Activated CD4-positive, CD25-positive, alpha-beta regulatory T cell treated with anti-CD3 and anti-CD28 coated beads, Interleukin-2, amount 50 U/mL, for 24 hours (primary cell): ENCODE measurements around the gene RSPH6A.
"Not testable (repeated sequence)": the region's sequence is repeated elsewhere in the genome, so short reads cannot be mapped to it uniquely, and the experiment has no call there.

ENCODE experiments used
- ATAC-seq, 2 donors: fragments of 150-1000 bp; cut with Tn5 transposase; one replicate each; pipeline ENCODE4 v1.10.0; 2021; ENCODE audit warnings: mild to moderate bottlenecking in 1 of 2, moderate library complexity in 1 of 2

The RSPH6A gene

DNA sequence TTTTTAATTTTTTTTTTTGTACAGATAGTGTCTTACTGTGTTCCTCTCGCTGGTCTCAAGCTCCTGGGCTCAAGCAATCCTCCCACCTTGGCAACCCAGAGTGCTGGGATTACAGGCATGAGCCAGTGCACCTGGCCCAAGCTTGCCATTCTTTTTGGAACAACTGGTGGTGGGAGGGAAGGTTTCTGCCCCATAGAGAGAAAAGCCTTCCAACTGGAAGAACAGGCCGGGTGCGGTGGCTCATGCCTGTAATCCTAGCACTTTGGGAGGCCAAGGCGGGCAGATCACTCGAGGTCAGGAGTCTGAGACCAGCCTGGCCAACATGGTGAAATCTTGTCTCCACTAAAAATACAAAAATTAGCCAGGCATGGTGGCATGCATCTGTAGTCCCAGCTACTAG is 15.6 kb downstream of the RSPH6A start:
- not testable (repeated sequence) for ATAC-seq

DNA sequence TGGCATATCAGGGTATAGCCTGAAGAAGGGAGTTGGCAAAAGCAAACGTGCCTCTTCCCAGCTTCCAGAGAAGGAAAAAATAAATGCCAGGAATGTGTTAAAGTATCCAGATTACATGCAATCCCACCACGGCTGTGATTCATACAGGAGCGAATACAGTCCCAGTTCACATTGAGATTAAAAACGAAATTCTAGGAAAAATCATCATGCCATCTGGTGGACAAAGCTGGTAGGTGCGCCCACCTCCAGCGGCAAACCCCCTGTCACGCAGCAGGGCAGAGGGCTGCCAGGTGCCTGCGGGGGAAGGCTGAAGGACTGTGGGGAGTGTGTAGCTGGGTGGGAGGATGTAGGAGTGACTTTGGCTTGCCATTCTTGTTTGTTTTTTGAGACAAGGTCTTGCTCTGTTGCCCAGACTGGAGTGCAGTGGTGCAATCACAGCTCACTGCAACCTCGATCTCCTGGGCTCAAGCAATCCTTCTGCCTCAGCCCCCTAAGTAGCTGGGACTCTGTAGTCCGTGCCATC is 16.1 kb downstream of the RSPH6A start:
- peak; percentile 74 to 76 for ATAC-seq

- no peak for ATAC-seq
These were observed 20.5 kb downstream of the RSPH6A start for GRCh38 chr19:45794627-45795026.

GRCh38 chr19:45793876-45794275 is 21.2 kb downstream of the RSPH6A start:
- no peak for ATAC-seq

- ATAC-seq = no peak
These were observed 21.9 kb downstream of the RSPH6A start for GRCh38 chr19:45793178-45793564.

- peak; percentile 93 to 94 for ATAC-seq
These were observed 22.5 kb downstream of the RSPH6A start, which contains the start of gene DMWD for GRCh38 chr19:45792470-45793177. Gene DMWD, minus strand, starts transcription at chr19:45792845. Its CDS starts 89 bp downstream, at chr19:45792756.

DNA sequence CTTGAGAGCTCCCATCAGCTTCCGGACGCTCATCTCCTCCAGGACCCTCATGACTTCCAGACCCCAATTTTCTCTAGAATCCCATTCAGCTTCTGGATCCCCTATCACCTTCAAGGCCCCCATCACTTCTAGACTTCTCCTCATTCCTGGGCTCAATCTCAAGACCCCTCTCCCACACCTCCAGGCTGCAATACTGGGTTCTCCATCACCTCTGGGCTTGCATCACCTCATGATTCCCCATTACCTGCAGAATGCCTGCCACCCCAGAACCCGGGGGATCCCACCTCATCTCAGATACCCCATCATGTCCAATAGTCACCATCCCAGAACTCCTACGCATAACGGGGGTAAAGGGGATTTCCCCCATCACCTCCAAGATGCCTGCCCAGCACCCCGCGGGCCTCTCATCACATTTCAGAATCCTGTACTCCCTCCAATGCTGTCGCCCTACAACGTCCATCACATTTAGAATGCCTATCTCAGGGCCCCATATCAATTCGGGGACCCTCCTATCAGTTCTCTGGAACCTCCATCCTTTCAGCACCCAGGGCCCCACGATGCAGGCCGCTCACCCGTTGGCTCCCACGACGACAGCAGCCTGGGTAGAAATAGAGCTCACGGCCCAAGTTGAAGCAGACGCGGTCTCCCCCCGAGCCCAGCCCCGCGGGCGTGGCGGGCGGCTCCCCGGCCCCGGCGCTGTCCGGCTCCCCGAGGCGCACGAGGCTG is 23.2 kb downstream of the RSPH6A start:
- ATAC-seq = peak in 1 of 2 donors; percentile 3

DNA sequence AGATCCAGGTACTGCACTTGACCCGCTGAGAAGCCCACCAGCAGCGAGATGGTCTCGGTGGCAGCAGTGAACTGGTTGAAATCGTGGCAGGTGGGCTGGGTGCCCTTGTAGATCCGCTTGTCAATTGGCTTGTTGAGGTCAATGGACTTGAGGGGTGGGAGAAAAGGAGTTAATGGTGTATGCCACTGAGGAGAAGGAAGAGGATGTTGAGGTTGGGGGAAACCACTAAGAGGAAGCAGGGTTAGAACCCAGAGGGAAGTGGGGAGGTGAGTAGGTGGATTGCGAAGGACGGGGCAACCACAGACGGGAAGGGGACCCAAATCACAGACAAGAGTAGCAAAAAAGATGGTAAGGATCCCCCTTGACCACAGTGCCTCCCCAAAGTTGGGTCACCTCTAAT is 24.2 kb downstream of the RSPH6A start:
- ATAC-seq = no peak

GRCh38 chr19:45789035-45789786 is 25.9 kb downstream of the RSPH6A start:
- ATAC-seq = no peak

- ATAC-seq = no peak
These were observed 28.6 kb downstream of the RSPH6A start for GRCh38 chr19:45786533-45786894.

- ATAC-seq = no peak
These were observed 29.2 kb downstream of the RSPH6A start for GRCh38 chr19:45785781-45786532.

- ATAC-seq = no peak
These were observed 30.0 kb downstream of the RSPH6A start for GRCh38 chr19:45785097-45785496.

- ATAC-seq = no peak
These were observed 31.0 kb downstream of the RSPH6A start for GRCh38 chr19:45784096-45784495.

- ATAC-seq = no peak
These were observed 32.0 kb downstream of the RSPH6A start for GRCh38 chr19:45782820-45783785.

- ATAC-seq = no peak
These were observed 32.9 kb downstream of the RSPH6A start, which contains the start of gene DMPK for GRCh38 chr19:45782162-45782691. Gene DMPK, minus strand, starts transcription at chr19:45782490. Its CDS starts 138 bp downstream, at chr19:45782352.

DNA sequence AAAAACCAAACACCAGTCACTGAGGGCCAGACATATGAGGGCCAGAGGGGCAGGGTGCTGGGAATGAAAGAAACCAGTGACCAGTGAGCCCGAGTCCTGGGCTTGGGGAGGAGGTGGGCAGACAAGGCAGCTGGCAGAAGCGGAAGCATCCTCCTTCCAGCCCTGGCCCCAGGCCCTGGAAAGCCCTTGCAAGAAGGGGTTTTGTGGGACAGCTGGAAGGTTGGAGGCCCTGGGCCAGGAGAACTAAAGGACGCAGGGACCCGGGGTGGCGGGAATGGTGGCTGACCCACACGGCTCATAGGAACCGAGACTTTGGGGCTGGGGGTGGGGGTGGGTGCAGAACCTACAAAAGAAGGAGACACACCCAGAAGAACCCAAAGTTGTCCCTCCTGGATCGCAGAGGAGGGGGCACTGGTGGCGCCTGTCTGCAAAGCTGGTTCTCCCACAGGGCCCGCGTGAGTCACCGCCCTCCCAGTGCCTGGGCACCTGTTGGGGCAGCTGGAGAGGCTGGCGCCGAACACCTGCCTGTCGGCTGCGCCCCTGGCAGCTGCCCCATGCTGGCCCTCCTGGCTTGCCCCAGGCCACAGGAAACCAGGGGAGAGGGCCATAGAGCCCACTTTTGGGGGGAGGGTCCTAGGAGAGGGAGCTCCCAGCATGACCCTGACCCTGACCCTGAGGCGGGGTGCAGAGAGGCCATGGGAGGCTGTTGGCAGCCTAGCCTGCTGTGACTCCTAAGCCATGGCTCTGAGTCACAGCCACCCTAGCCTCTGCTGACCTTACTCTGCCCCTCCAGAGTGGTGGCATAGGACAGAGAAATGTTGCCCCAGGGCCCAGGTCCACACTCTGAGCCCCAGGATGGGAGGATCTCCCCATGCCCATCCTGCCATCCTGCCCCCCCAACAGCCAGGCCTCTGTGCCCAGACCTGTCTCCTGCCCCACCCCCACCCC is 33.6 kb downstream of the RSPH6A start:
- ATAC-seq = no peak

DNA sequence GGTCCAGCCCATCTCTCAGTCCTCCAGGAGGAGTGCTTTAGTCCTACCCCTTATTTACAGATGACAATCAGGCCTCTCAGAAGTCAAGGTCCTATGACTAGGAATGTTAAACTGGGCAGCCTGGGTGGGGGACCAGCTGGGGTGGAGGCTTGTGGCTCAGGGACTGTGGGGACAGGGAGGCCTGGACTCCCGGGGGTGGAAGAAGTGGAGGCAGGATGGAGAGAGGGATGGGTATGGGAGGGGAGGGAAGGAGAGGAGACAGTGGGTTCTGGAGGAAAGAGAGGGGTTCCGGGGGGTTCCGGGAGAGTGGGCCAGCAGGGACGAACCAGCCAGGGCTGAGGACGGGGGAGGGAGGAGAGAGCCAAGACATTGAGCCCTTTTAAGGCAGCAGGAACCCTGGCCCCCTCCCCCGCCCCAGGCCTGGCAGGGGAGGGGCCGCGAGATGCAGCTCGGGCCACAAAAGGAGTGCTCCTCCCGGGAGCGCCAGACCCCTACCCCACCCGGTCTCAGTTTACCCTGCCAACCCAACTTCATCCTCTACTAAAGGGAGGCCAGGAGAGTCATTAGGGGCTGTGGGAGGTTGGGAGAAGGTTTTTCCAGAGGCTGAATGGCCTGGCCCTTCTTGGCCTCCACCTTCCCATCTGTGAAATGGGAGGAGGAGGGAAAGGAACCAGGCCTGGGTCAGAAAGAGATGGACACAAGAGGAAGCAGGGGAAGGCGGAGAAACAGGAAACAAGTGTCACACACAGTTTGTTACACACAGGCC is 34.5 kb downstream of the RSPH6A start:
- ATAC-seq = no peak

GRCh38 chr19:45780146-45780447 is 35.0 kb downstream of the RSPH6A start:
- no peak for ATAC-seq
